HG02571 (cell line): ENCODE results near the gene PITPNC1.
"Not testable (repeated sequence)": the region's sequence is repeated elsewhere in the genome, so short reads cannot be mapped to it uniquely, and the experiment has no call there.

Experiments used
- ATAC-seq: cut with Tn5 transposase; IDR thresholded peaks from one replicate; pipeline ENCODE4 v1.9.1; 2021; ENCODE audit warnings: mild to moderate bottlenecking, moderate library complexity; ENCODE audit not compliant: unreplicated experiment

Gene PITPNC1

GRCh38 chr17:67376737-67377487 is at the start of gene PITPNC1:
Gene PITPNC1, plus strand, starts transcription at chr17:67377281.
- peak; percentile 70 for ATAC-seq

- no peak for ATAC-seq
Observed at GRCh38 chr17:67328026-67328425, 49.1 kb upstream of the PITPNC1 start.

- ATAC-seq, result not testable (repeated sequence)
Observed at GRCh38 chr17:67331381-67332161, 45.5 kb upstream of the PITPNC1 start.

GRCh38 chr17:67332162-67332508 is 44.9 kb upstream of the PITPNC1 start:
- ATAC-seq, result not testable (repeated sequence)

GRCh38 chr17:67335245-67335835 is 41.7 kb upstream of the PITPNC1 start:
- no peak for ATAC-seq

- ATAC-seq, result no peak
Observed at GRCh38 chr17:67336859-67337258, 40.2 kb upstream of the PITPNC1 start.

GRCh38 chr17:67338353-67338752 is 38.7 kb upstream of the PITPNC1 start:
- not testable (repeated sequence) for ATAC-seq

- ATAC-seq, result no peak
Observed at GRCh38 chr17:67343237-67343636, 33.8 kb upstream of the PITPNC1 start.

GRCh38 chr17:67347826-67348225 is 29.3 kb upstream of the PITPNC1 start:
- no peak for ATAC-seq

- no peak for ATAC-seq
Observed at GRCh38 chr17:67349420-67349819, 27.7 kb upstream of the PITPNC1 start.

GRCh38 chr17:67353161-67353560 is 23.9 kb upstream of the PITPNC1 start:
- ATAC-seq, result no peak

- no peak for ATAC-seq
Observed at GRCh38 chr17:67353929-67354574, 23.0 kb upstream of the PITPNC1 start.

- ATAC-seq, result no peak
Observed at GRCh38 chr17:67358612-67359011, 18.5 kb upstream of the PITPNC1 start.

- ATAC-seq, result no peak
Observed at GRCh38 chr17:67359960-67360791, 16.9 kb upstream of the PITPNC1 start.

GRCh38 chr17:67360880-67361279 is 16.2 kb upstream of the PITPNC1 start:
- ATAC-seq, result no peak

GRCh38 chr17:67362173-67362572 is 14.9 kb upstream of the PITPNC1 start:
- ATAC-seq, result no peak

GRCh38 chr17:67364847-67365737 is 12.0 kb upstream of the PITPNC1 start:
- ATAC-seq, result no peak

GRCh38 chr17:67365738-67366192 is 11.3 kb upstream of the PITPNC1 start:
- no peak for ATAC-seq
